H7 (cell line): ENCODE measurements around the gene ELF1. TPM values are rescaled to one million over a fixed set of nuclear protein-coding genes. Genes with fewer than 3 reads are reported as not detected.

Experiments used
- DNase-seq: peaks from one replicate; pipeline ENCODE4 v3.0.0; 2012
- H3K27me3 ChIP-seq: 2 replicates; pipeline ENCODE4 v1.6.0; 2011; ENCODE audit warnings: mild to moderate bottlenecking, low read length; ENCODE audit not compliant: control insufficient read depth, insufficient read depth
- H3K36me3 ChIP-seq: replicated peaks from 2 replicates; pipeline ENCODE4 v1.5.1; 2011; ENCODE audit warnings: low read length; ENCODE audit not compliant: control insufficient read depth, insufficient read depth
- H3K4me3 ChIP-seq: 2 replicates; pipeline ENCODE4 v1.5.1; 2011; ENCODE audit warnings: low read depth, mild to moderate bottlenecking, control low read depth, low read length, moderate library complexity; ENCODE audit not compliant: insufficient read depth
- total RNA-seq: library from RNA; depleted of rRNA; stranded (reverse); fragments of >200 nt; shearing (Covaris generic); gene quantifications from 2 replicates; pipeline ENCODE4 v1.2.3, GENCODE V29; 2014

ELF1 gene
- total RNA-seq, 1 experiment from 2014 or later, result 18.6 TPM

DNA sequence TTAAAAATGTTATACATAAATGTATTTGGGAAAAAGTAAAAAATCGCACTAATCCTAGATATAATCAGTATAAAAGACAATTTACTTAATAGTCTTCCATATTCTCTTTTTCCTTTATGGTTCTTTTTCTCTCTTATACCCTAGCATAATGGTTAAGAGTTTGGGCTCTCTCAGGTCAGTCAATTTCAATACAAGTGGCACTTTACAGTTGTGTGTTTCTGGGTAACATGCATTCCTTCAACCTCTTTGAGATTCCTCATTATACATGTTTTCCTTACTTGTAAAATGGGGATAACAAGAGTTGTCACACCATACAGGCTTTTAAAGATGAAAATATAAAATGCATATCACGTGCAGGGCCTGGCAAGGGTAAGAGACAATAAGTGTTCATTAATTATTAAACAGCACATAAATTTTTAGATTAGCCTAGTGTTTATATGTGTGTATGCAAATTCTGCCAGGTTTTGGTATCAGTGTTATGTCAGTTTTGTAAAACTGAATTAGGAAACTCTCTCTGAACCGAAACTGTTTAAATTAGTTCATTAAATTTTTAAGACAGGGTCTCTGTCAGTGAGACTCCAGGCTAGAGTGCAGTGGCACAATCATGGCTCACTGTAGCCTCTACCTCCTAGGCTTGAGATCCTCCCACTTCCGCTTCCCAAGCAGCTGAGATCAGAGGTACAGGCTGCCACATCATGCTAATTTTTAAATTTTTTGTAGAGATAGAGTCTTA is 49.8 kb downstream of the ELF1 start:
- no peak for DNase-seq
- Histone ChIP-seq H3K4me3 (no peak overlapping the region), H3K36me3 (no peaks in the 10 kb centered on the region), H3K27me3 (no peaks in the 10 kb centered on the region)

DNA sequence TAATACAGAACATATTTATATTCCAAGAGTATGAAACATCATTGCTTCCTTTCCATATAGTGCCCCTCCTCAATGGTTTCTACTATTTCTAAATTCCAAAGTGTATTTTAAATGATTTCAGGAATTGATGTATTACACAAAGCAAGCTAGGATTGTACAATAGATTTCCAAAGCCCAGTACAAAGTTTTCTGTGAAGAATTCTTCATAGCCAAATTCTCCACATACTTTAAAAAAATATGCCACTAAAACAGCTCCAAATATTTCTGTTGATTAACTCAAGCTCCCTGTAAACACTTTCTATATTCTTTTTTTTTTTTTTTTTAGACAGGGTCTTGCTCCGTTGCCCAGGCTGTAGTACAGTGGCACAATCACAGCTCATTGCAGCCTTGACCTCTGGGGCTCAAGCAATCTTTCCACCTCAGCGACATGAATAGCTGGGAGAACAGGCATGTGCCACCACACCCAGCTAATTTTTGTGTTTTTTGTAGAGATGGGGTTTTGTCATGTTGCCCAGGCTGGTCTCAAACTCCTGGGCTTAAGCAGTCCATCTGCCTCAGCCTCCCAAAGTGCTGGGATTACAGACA is 50.6 kb downstream of the ELF1 start:
- no peak for DNase-seq
- Histone ChIP-seq H3K4me3 (no peak overlapping the region), H3K27me3 (no peaks in the 10 kb centered on the region), H3K36me3 (no peaks in the 10 kb centered on the region)

DNA sequence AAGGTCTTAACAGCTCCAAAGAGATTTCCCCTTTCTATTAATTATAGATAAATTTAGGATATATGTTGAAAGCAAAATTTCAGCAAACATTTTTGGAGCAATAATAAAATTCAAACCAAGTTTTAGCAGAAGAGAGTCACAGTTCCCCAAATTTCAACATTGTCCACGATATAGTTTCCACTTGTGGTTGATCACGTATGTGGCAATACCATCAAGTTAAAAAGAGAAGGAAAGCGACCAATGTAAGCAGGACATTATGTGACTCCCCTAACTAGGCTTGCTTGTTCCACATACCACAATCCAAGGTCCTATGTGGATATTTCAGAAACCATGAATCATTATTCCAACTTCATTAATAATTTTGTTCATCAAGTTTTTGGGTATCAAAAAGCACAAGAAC is 52.8 kb downstream of the ELF1 start:
- no peak overlapping the region for H3K4me3 ChIP-seq
- no peak for DNase-seq
- H3K36me3 ChIP-seq, result no peaks in the 10 kb centered on the region
- H3K27me3 ChIP-seq, result no peaks in the 10 kb centered on the region

DNA sequence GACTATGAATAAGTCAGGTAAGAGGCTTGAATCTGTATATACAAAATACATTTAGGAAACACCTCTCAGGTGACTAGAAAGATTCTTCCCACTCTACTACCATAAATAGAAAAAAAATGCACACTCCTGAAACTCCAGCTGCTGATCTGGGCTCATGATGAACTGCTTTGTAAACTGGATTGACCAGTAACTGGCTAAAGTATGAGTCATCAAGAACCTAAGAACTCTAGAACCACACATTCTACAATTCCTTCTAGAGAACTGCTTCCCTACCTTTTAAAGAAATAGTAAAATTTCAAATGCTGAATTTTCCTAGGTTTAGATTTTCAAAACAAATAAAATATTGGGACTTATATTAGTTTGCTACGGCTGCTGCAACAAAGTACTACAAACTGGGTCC is 55.2 kb downstream of the ELF1 start:
- no peaks in the 10 kb centered on the region for H3K27me3 ChIP-seq
- no peak overlapping the region for H3K4me3 ChIP-seq
- H3K36me3 ChIP-seq, result no peaks in the 10 kb centered on the region
- DNase-seq, result no peak

DNA sequence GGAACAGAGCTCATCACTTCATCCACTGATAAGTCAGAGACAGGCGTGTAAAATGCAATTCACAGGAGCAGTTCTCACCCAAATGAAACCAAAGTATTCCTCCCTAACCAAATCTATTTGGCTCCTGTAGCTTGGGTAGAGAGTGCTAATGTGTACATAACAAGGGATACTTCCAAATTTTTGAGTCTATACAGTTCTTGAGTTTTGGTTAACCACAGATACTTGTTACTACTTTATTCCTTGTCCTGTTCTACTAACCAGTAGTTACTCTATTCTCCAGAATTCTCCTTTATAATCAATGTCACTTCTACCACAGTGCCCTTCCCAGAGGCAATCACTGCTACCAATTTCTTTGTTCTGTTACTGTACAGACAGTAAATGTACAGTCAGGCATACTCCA is 57.3 kb downstream of the ELF1 start:
- Histone ChIP-seq H3K36me3 (no peaks in the 10 kb centered on the region; the same call in 1 of the 2 replicates), H3K4me3 (no peak overlapping the region), H3K27me3 (no peaks in the 10 kb centered on the region)
- no peak for DNase-seq

DNA sequence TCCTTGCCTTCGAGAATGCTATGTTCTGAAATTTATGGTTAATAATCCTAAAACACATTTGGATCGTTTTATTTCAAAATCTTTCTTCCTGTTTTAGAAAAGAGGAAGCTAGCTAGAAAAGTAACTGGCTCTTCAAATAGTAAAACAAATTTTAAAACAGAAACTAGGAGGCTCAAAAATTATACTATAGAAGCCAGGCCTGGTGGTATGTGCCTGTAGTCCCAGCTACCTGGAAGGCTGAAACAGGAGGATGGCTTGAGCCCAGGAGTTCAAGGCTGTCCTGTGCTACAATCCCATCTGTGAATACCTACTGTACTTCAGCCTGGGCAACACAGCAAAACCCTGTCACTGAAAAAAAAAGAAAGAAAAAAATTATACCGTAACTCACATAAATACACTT is 57.9 kb downstream of the ELF1 start:
- no peaks in the 10 kb centered on the region; the same call in 1 of the 2 replicates for H3K36me3 ChIP-seq
- no peak for DNase-seq
- no peak overlapping the region for H3K4me3 ChIP-seq
- no peaks in the 10 kb centered on the region for H3K27me3 ChIP-seq

DNA sequence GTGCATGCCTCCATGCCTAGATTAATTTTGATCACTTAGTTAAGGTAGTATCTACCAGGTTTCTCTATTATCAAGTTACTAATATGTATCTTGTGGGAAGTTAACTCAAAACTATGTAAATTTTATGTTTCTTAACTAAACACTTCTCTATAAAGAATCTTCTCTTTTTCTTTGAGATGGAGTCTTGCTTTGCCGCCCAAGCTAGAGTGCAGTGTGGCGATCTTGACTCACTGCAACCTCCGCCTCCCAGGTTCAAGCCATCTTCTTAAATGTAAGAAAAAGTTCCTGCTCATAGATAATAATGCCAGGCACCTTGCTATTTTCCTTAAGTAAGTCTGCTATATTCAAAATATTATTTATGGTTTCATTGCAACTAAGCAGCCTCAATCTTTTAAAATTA is 58.4 kb downstream of the ELF1 start:
- DNase-seq, result no peak
- H3K27me3 ChIP-seq, result no peaks in the 10 kb centered on the region
- H3K4me3 ChIP-seq, result no peak overlapping the region
- H3K36me3 ChIP-seq, result no peaks in the 10 kb centered on the region; the same call in 1 of the 2 replicates

DNA sequence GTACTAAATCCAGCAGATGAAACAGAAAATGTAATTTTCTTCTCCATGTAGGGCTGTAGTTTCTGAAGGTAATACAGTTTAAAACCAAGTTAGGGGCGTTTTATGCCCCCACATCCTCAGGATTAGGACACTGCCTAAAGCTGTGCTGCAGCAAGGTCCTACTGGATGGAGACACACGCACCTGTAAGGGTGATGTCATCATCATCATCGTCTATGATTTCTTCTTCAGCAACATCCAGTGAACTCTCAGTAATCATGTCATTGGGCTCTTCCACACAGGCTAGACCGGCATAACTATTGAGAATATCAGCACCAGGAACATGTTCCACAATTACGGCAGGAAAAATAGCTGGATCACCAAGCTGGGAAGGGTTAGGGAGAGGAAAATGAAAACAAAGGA is 60.5 kb downstream of the ELF1 start:
- Histone ChIP-seq H3K36me3 (no peaks in the 10 kb centered on the region; the same call in 1 of the 2 replicates), H3K4me3 (no peak overlapping the region), H3K27me3 (no peaks in the 10 kb centered on the region)
- DNase-seq, result no peak

DNA sequence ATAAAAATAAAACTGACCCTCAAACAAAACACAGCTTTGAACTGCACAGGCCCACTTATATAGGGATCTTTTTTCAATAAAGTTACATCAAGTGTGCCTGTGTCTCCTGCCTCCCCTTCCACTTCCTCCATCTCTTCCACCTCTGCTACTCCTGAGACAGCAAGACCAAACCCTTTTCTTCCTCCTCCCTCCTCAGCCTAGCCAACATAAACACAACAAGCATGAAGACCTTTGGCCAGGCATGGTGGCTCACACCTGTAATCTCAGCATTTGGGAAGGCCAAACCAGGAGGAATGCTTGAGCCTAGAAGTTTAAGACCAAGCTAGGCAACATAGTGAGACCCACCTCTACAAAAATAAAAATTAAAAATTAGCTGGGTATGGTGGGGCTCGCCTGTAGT is 72.6 kb downstream of the ELF1 start:
- no peak for DNase-seq
- Histone ChIP-seq H3K36me3 (no peaks in the 10 kb centered on the region), H3K27me3 (no peaks in the 10 kb centered on the region)

DNA sequence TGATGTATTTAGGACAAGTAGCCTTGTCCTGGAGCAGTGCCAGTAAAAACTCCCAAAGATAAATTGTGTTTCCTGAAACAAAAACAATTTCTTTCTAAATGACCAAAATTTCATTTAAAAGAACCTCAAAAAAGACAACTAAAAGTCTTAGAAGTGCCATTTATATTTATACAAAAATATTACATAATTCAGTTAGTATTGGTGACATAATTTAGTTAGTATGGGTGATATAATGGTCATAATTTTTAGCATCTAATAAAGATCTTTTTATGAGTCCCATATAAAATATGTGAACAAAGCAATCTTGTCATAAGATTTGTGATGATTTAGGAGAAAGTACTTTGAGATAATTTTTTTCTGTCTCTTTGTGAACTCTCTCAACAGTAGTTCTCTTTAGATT is 76.0 kb downstream of the ELF1 start:
- no peak for DNase-seq
- Histone ChIP-seq H3K27me3 (no peaks in the 10 kb centered on the region), H3K4me3 (no peak overlapping the region), H3K36me3 (no peaks in the 10 kb centered on the region; the same call in 1 of the 2 replicates)

More for the DNA sequence above, 72.6 kb downstream of the ELF1 start:
- no peak overlapping the region for H3K4me3 ChIP-seq

DNA sequence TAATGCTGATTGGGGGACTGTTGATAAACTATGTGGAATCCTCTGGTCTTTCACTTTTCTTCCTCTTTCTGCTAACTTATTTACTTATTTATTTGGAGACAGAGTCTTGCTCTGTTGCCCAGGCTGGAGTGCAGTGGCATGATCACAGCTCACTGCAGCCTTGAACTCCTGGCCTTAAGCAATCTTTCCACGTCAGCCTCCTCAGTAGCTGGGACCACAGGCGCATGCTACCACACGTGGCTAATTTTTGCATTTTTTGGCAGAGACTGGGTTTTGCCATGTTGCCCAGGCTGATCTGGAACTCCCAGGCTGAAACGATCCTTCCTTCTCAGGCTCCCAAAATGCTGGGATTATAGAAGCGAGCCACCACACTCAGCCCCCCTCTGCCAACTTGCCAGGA is 77.5 kb downstream of the ELF1 start:
- Histone ChIP-seq H3K27me3 (no peaks in the 10 kb centered on the region), H3K4me3 (no peak overlapping the region), H3K36me3 (no peaks in the 10 kb centered on the region; the same call in 1 of the 2 replicates)
- no peak for DNase-seq

DNA sequence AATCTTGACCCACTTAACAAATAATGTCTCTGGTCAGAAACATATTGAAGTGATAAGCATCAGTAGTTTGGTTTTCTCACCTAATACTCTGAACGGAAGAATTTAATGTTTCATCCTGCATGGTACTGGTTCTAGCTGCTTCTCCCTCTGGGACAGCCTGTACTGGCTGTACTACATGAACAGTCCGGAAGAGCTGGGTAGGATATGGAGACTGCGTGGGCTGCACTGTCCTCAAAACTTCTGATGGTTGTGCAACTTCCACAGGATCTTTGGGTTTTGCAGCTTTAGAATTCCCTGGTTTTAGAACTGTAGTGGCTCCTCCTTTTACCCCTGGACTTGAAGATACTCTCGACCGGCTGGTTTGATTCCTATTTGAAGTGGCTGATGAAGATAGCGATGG is 78.3 kb downstream of the ELF1 start:
- Histone ChIP-seq H3K36me3 (no peaks in the 10 kb centered on the region; the same call in 1 of the 2 replicates), H3K27me3 (no peaks in the 10 kb centered on the region), H3K4me3 (no peak overlapping the region)
- no peak for DNase-seq

DNA sequence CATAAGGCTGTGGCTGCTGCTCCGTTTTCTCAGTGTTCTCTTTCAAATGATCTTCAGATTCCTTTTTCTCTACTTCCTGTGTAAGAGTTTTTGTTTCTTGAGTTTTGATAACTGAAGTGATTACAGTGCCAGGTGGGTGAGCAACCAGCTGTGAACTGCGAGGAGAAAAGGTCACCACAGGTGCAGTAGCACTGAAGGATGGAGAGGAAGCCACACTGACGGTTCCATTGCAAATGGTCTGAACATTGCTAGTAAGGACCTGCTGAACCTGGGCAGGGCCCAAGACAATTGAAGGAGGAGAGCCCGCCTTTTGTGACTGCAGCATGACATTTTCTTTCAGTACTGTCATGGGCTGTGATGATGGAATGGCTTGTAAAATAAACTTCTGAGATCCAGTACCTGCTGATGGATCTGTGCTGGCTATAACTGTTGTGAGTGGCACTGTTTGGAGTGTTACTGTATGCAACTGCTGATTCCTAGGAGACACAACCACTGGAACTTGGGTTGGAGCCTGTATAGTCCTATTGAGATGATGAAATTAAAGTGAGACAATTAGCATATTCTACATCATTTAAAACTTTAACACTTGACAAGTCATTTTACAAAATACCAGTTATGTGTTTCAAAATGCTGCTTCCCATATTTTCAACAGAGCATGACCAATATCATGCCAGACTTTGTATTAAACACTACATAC is 85.5 kb downstream of the ELF1 start:
- no peaks in the 10 kb centered on the region for H3K27me3 ChIP-seq
- no peak overlapping the region for H3K4me3 ChIP-seq
- DNase-seq, result no peak
- no peaks in the 10 kb centered on the region; the same call in 1 of the 2 replicates for H3K36me3 ChIP-seq

DNA sequence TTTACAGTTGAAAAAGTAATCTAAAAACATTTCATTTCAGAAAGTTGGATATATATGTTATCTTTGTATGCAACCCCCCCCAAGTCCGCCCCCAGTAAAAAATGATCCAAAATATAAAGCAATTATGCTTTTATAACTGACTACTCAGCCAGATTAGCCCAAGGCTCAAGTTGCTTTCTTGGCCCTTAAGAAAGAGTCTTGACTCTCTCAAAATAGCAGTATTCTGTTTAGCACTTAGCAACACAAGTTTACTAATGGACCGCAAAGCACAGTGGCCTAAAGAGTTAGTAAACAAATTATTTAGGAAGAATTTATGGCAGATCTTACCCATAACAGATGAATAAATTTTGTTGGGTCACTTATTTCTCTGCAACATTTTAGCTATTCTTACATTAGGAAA is 86.9 kb downstream of the ELF1 start:
- Histone ChIP-seq H3K36me3 (no peaks in the 10 kb centered on the region; the same call in 1 of the 2 replicates), H3K27me3 (no peaks in the 10 kb centered on the region), H3K4me3 (no peak overlapping the region)
- no peak for DNase-seq

DNA sequence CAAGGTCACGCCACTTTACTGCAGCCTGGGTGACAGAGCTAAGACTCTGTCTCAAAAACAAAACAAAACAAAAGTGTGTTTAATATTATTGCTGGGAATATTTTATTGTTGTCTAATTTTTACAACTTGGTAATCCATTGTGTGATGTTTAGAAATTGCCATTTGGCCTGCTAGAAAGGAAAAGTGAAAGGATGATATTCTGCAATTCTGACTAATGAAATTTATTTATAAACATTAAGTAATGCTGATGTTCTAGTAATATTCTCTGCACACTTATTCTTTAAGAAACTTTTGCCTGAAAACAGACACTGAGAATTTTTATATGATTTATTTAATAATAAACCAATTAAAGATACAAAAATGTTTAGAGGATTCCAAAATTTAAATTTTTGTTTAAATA is 87.4 kb downstream of the ELF1 start:
- no peak for DNase-seq
- no peaks in the 10 kb centered on the region for H3K27me3 ChIP-seq
- no peak overlapping the region for H3K4me3 ChIP-seq
- H3K36me3 ChIP-seq, result no peaks in the 10 kb centered on the region; the same call in 1 of the 2 replicates
